Loucy (cell line): ENCODE measurements around the gene MYO1F.

Experiments
- H2AFZ ChIP-seq: fragments of 200-600 bp; sonication (generic); 2 replicates; pipeline ENCODE4 v1.6.0; 2016; ENCODE audit warnings: antibody characterized with exemption, mild to moderate bottlenecking, low read length, moderate library complexity
- H3F3A ChIP-seq: fragments of 200-600 bp; 2 replicates; pipeline ENCODE4 v1.6.0; 2016; ENCODE audit warnings: antibody characterized with exemption, low read depth, mild to moderate bottlenecking
- H3K27me3 ChIP-seq: fragments of 200-600 bp; sonication (generic); 2 replicates; pipeline ENCODE4 v1.6.1; 2014; ENCODE audit warnings: low read length, mild to moderate bottlenecking; ENCODE audit not compliant: insufficient read depth, poor library complexity, severe bottlenecking
- H3K36me3 ChIP-seq: fragments of 200-600 bp; sonication (generic); 2 replicates; pipeline ENCODE4 v1.6.1; 2016; ENCODE audit warnings: low read length; ENCODE audit not compliant: insufficient read depth
- H3K4me1 ChIP-seq: fragments of 200-600 bp; sonication (generic); 2 replicates; pipeline ENCODE4 v1.5.1; 2014; ENCODE audit warnings: low read length, mild to moderate bottlenecking; ENCODE audit not compliant: insufficient read depth, poor library complexity, severe bottlenecking
- H3K4me2 ChIP-seq: fragments of 200-600 bp; sonication (generic); 2 replicates; pipeline ENCODE4 v1.6.0; 2014; ENCODE audit warnings: antibody characterized with exemption, low read length, low read depth, mild to moderate bottlenecking; ENCODE audit not compliant: poor library complexity, severe bottlenecking
- H3K4me3 ChIP-seq: fragments of 200-600 bp; sonication (generic); 2 replicates; pipeline ENCODE4 v1.5.1; 2014; ENCODE audit warnings: low read length, mild to moderate bottlenecking, mixed read lengths; ENCODE audit not compliant: poor library complexity, severe bottlenecking
- H3K79me2 ChIP-seq: fragments of 200-600 bp; sonication (generic); 2 replicates; pipeline ENCODE4 v1.6.1; 2014; ENCODE audit warnings: low read length; ENCODE audit not compliant: insufficient read depth
- H3K9ac ChIP-seq: fragments of 200-600 bp; sonication (generic); 2 replicates; pipeline ENCODE4 v1.6.0; 2014; ENCODE audit warnings: mild to moderate bottlenecking, low read depth, low read length, moderate library complexity; ENCODE audit not compliant: poor library complexity, severe bottlenecking
- H3K9me2 ChIP-seq: fragments of 200-600 bp; sonication (generic); replicated peaks from 2 replicates; pipeline ENCODE4 v1.6.1; 2016; ENCODE audit warnings: low read depth, low read length, mixed read lengths
- H3K9me3 ChIP-seq: fragments of 200-600 bp; sonication (generic); 2 replicates; pipeline ENCODE4 v1.6.1; 2014; ENCODE audit warnings: mild to moderate bottlenecking, antibody characterized with exemption, low read length, low read depth; ENCODE audit not compliant: insufficient read depth
- H4K20me1 ChIP-seq: fragments of 200-600 bp; sonication (generic); 2 replicates; pipeline ENCODE4 v1.6.0; 2014; ENCODE audit warnings: antibody characterized with exemption, low read length, mild to moderate bottlenecking; ENCODE audit not compliant: insufficient read depth, poor library complexity, severe bottlenecking
- CTCF ChIP-seq: fragments of 200-600 bp; sonication (generic); conservative IDR thresholded peaks from 2 replicates; pipeline ENCODE4 v1.5.1; 2014; ENCODE audit warnings: mild to moderate bottlenecking, antibody characterized with exemption, low read length
- EZH2phosphoT487 ChIP-seq: fragments of 200-600 bp; IDR thresholded peaks from 2 replicates; pipeline ENCODE4 v1.6.1; 2018; ENCODE audit warnings: antibody characterized with exemption, mild to moderate bottlenecking, moderate library complexity, borderline replicate concordance

Gene MYO1F

DNA sequence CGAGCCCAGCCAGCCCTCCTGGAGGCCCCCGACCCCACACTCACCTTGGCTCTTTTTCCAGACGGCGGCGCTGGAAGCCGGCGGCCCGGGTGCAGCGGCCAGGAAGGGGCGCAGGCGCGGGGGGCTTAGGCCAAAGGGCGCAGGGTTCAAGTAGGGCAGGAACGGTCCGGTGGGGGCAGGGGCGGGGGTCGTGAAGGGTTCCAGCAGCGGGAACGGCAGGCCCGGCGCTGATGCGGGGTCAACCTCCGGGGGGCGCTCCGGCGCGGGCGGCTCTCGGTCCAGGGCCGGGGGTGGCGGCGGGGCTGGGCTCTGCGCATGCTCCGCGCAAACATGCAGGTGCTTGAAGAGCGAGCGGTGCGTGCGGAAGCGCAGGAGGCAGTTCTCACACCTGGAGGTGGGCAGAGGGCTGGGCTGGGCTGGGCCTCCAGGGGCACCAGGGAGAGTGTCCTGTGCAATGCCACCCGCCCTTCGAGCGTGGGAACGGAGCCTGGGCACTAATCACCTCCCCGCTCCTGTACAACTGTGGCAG, 65.6 kb downstream of the MYO1F start:
- TF ChIP-seq EZH2phosphoT487 (no peak), CTCF (no peak)
- Histone ChIP-seq H3K4me3 (no peak overlapping the region), H4K20me1 (no peaks in the 10 kb centered on the region), H3K9me2 (no peaks in the 10 kb centered on the region), H3K9me3 (no peaks in the 10 kb centered on the region), H3K79me2 (peaks cover 14% of the 10 kb centered on the region; the same call in 1 of the 2 replicates), H3F3A (no peaks in the 10 kb centered on the region), H3K27me3 (no peaks in the 10 kb centered on the region), H3K9ac (no peak overlapping the region), H3K4me2 (no peak overlapping the region), H3K4me1 (peaks cover 26% of the 10 kb centered on the region), H3K36me3 (no peaks in the 10 kb centered on the region), H2AFZ (no peak overlapping the region)

- Histone ChIP-seq H3K79me2 (peaks cover 14% of the 10 kb centered on the region; the same call in 1 of the 2 replicates), H3K9me2 (no peaks in the 10 kb centered on the region), H3K4me3 (no peak overlapping the region), H2AFZ (no peak overlapping the region), H4K20me1 (no peaks in the 10 kb centered on the region), H3F3A (no peaks in the 10 kb centered on the region), H3K36me3 (no peaks in the 10 kb centered on the region), H3K4me2 (no peak overlapping the region), H3K27me3 (no peaks in the 10 kb centered on the region), H3K9me3 (no peaks in the 10 kb centered on the region), H3K9ac (no peak overlapping the region), H3K4me1 (peaks cover 26% of the 10 kb centered on the region)
- TF ChIP-seq EZH2phosphoT487 (no peak), CTCF (no peak)
These were observed 66.6 kb downstream of the MYO1F start for GRCh38 chr19:8510589-8511115.

DNA sequence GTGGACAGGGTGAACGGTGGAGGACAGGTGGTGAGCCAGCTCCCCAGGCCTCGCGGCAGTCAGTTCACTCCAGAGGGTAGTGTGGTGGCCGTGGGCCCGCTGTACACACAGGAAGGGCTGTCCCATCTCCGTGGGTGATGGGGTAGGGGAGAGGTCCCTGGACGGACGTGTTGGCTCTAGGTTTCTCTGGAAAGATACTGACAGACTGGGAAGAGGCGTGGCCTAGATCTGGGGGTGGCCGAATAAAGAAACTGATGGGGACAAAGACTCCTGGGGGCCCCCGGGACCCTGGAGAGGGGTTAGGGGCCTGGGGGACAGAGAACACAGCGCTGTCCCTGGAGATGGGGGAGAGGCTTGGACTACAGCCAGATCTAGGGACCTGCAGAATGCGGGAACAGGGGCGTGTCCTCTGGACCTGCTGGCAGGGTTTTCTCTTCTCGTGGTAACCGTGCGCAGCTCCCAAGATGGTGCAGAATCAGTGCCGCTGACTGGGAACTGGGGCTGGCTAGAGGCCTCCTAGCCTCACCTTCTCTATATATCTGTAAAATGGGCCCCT, 70.8 kb downstream of the MYO1F start:
- H3K27me3 ChIP-seq = no peaks in the 10 kb centered on the region
- peaks cover 15% of the 10 kb centered on the region for H3K4me1 ChIP-seq
- no peaks in the 10 kb centered on the region for H4K20me1 ChIP-seq
- H3K9me3 ChIP-seq = no peaks in the 10 kb centered on the region
- H3K36me3 ChIP-seq = no peaks in the 10 kb centered on the region
- TF ChIP-seq CTCF = no peak
- TF ChIP-seq EZH2phosphoT487 = no peak
- peak overlapping the region; percentile 85; the same call in 1 of the 2 replicates for H2AFZ ChIP-seq
- peak overlapping the region; percentile 71 for H3K9ac ChIP-seq
- H3F3A ChIP-seq = no peaks in the 10 kb centered on the region
- H3K4me3 ChIP-seq = peak overlapping the region; percentile 75
- no peaks in the 10 kb centered on the region for H3K9me2 ChIP-seq
- H3K79me2 ChIP-seq = no peaks in the 10 kb centered on the region
- peak overlapping the region; percentile 60 for H3K4me2 ChIP-seq
